Ectodermal cell (in vitro differentiated cells): ENCODE data around the gene FOXK2.

Experiments
- H3K27ac ChIP-seq: 2 replicates; pipeline ENCODE4 v1.7.0; 2013; ENCODE audit warnings: mild to moderate bottlenecking, low read depth, low read length; ENCODE audit not compliant: insufficient read depth, poor library complexity, severe bottlenecking
- H3K27me3 ChIP-seq: 2 replicates; pipeline ENCODE4 v1.7.0; 2013; ENCODE audit warnings: mild to moderate bottlenecking, low read length; ENCODE audit not compliant: insufficient read depth, control insufficient read depth, poor library complexity, severe bottlenecking
- H3K36me3 ChIP-seq: one replicate; pipeline ENCODE4 v1.7.0; 2013; ENCODE audit warnings: low read length; ENCODE audit not compliant: control insufficient read depth, insufficient read depth
- H3K4me1 ChIP-seq: one replicate; pipeline ENCODE4 v1.7.0; 2013; ENCODE audit warnings: low read length; ENCODE audit not compliant: control insufficient read depth, insufficient read depth
- H3K4me3 ChIP-seq: 2 replicates; pipeline ENCODE4 v1.7.0; 2013; ENCODE audit warnings: low read depth, low read length, control low read depth; ENCODE audit not compliant: insufficient read depth
- H3K9me3 ChIP-seq: 2 replicates; pipeline ENCODE4 v1.7.0; 2013; ENCODE audit warnings: mild to moderate bottlenecking, low read length, moderate library complexity; ENCODE audit not compliant: control insufficient read depth
- WGBS, 2 experiments: methylation state at CpG; one replicate each; pipeline ENCODE4 v1.1.7; 2013; ENCODE audit warnings: missing lambda C conversion rate in 2 of 2; 5-methylcytosine and 5-hydroxymethylcytosine counted together

Gene FOXK2

GRCh38 chr17:82486231-82487094, 33.1 kb upstream of the FOXK2 start:
- Histone ChIP-seq H3K27ac (no peak overlapping the region), H3K4me1 (no peaks in the 10 kb centered on the region), H3K4me3 (no peak overlapping the region), H3K9me3 (no peaks in the 10 kb centered on the region), H3K36me3 (peaks cover 60% of the 10 kb centered on the region), H3K27me3 (no peaks in the 10 kb centered on the region)
- WGBS, 2 experiments = 93 to 95% methylated on average over 13 of the region's 13 CpGs

DNA sequence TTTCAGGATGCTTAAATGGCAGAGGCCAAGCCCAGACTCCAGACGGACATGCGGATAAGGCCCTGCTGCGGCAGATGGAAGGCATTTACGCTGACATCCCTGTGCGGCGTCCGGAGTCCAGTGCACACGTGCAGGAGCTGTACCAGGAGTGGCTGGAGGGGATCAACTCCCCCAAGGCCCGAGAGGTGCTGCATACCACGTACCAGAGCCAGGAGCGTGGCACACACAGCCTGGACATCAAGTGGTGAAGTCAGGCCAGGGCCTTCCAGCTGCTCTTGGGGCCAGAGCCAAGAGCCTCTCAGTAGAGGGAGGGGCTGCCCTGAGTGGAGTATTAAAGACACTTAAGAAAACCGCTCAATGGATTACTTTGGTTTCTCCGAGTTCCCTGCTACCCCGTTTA, 31.6 kb upstream of the FOXK2 start:
- Histone ChIP-seq H3K27me3 (no peaks in the 10 kb centered on the region), H3K4me1 (no peaks in the 10 kb centered on the region), H3K27ac (no peak overlapping the region), H3K9me3 (no peaks in the 10 kb centered on the region), H3K36me3 (peaks cover 47% of the 10 kb centered on the region), H3K4me3 (no peak overlapping the region)
- 98% methylated on average over 14 of the region's 14 CpGs for WGBS, 2 experiments

- H3K9me3 ChIP-seq = no peaks in the 10 kb centered on the region
- WGBS, 2 experiments = 90% methylated on average over 8 of the region's 8 CpGs
- H3K27ac ChIP-seq = no peak overlapping the region
- H3K4me1 ChIP-seq = peaks cover 2% of the 10 kb centered on the region
- no peaks in the 10 kb centered on the region for H3K27me3 ChIP-seq
- H3K4me3 ChIP-seq = no peak overlapping the region
- peaks cover 34% of the 10 kb centered on the region for H3K36me3 ChIP-seq
Observed at GRCh38 chr17:82489117-82489516, 30.4 kb upstream of the FOXK2 start.

GRCh38 chr17:82489851-82490511, 29.6 kb upstream of the FOXK2 start:
- H3K27me3 ChIP-seq = no peaks in the 10 kb centered on the region
- peaks cover 26% of the 10 kb centered on the region for H3K36me3 ChIP-seq
- H3K9me3 ChIP-seq = no peaks in the 10 kb centered on the region
- H3K27ac ChIP-seq = no peak overlapping the region
- WGBS, 2 experiments = 93 to 94% methylated on average over 21 of the region's 21 CpGs
- no peak overlapping the region for H3K4me3 ChIP-seq
- peaks cover 6% of the 10 kb centered on the region for H3K4me1 ChIP-seq

DNA sequence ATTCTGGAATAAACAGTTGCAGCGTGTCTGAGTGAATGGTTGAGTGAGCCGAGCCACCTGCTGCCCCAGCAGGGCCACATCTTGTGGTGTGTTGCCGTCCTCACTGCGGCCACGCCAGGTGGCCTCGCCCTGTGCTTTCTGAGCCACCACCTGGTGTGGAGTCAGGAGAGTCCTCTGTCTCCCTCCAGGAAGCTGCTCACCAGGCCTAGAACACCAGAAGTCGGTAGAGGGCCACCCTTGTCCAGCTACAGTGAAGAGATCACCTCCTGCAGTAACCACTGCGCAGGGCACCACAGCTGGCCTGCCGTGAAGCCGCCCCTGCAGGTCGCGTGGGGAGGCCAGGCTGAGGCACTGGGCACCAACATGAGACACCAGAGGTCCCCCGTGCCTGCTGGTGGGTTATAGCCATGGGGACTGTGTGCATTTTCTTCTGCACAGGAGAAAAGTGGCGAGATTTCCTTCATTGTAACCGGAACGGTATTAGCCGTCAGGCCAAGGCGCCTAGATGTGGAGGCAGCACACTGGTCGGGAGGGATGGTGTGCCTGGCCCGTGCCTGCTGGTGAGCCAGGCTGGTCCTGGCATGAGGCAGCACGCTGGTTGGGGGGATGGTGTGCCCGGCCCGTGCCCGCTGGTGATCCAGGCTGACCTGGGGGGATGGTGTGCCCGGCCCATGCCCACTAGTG, 28.9 kb upstream of the FOXK2 start:
- H3K9me3 ChIP-seq = no peaks in the 10 kb centered on the region
- H3K4me3 ChIP-seq = no peak overlapping the region
- peaks cover under 1% of the 10 kb centered on the region for H3K27me3 ChIP-seq
- H3K27ac ChIP-seq = no peak overlapping the region
- peaks cover 20% of the 10 kb centered on the region for H3K36me3 ChIP-seq
- WGBS, 2 experiments = 93 to 95% methylated on average over 25 of the region's 25 CpGs
- H3K4me1 ChIP-seq = peaks cover 6% of the 10 kb centered on the region

DNA sequence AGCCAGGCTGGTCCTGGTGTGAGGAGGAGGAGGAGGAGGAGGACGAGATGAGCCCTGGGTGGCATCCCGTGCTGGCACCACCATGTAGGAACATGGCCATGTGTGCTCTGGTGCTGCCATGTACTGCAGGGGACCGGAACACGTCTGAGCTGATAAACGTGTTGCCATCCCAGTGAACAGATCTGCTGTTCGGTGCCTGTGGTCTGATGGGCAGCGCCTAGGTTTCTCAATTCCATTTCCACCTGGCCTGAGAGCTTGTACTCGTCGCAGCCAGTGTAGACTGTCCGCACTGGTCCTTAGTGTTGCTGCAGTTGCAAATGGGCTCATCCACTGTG, 28.4 kb upstream of the FOXK2 start:
- Histone ChIP-seq H3K4me1 (peaks cover 6% of the 10 kb centered on the region), H3K36me3 (peaks cover 16% of the 10 kb centered on the region), H3K27me3 (peaks cover 6% of the 10 kb centered on the region), H3K9me3 (no peaks in the 10 kb centered on the region), H3K27ac (no peak overlapping the region), H3K4me3 (no peak overlapping the region)
- WGBS, 2 experiments = 95 to 96% methylated on average over 10 of the region's 10 CpGs

DNA sequence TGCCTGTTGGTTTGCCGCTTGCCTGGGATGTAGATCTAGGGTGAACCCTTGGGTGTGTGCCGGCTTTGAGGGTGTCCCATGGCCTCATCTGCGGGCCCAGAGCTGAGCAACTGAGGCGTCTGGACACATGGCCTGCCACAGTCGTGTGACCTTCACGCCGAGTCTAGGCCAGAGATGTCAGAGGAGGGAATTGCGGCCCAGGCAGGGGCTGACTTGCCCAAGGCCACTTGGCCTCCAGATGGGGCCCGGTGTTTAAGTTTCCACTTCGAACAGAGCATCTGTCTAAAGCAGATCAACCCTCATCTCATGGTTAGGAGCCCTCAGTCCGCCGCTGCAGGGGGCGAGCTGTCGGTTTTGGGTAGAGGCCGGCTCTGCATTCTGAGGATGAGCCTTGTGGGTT, 28.0 kb upstream of the FOXK2 start:
- H3K36me3 ChIP-seq = peaks cover 13% of the 10 kb centered on the region
- peaks cover 10% of the 10 kb centered on the region for H3K27me3 ChIP-seq
- 91 to 92% methylated on average over 15 of the region's 15 CpGs for WGBS, 2 experiments

GRCh38 chr17:82492643-82493225, 26.8 kb upstream of the FOXK2 start:
- peaks cover 18% of the 10 kb centered on the region for H3K27me3 ChIP-seq
- H3K4me1 ChIP-seq = peaks cover 6% of the 10 kb centered on the region
- WGBS, 2 experiments = 94 to 95% methylated on average over 13 of the region's 13 CpGs
- H3K4me3 ChIP-seq = no peak overlapping the region
- H3K9me3 ChIP-seq = no peaks in the 10 kb centered on the region
- peaks cover 8% of the 10 kb centered on the region for H3K36me3 ChIP-seq
- no peak overlapping the region for H3K27ac ChIP-seq

More for the DNA sequence above, 28.0 kb upstream of the FOXK2 start:
- Histone ChIP-seq H3K4me3 (no peak overlapping the region), H3K4me1 (peaks cover 6% of the 10 kb centered on the region), H3K9me3 (no peaks in the 10 kb centered on the region), H3K27ac (no peak overlapping the region)

DNA sequence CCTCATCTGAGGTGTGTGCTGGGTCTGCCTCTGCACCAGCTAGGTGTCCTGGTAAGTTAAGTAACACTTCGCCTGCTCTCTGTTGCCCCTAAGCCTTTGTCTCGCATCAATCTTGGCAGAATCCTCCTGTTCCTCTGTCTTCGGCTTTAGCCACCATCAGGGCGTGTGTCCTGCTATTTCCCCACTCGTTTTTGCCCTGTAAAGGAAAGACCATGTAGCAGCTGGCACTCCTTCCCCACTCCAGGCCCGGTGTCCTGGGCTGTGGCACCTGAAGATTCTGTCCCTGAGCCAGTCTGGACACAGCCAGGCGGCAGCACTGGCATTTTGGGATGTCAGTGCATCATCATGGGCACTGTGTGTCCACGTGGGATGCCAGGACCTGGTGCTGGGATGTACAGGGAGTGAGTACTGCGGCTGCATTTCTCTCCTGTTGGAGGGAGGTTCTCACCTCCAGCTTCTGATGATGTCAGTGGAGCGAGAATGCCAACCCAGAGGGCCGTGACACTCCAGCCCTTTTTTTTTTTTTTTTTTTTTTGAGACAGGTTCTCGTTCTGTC, 26.2 kb upstream of the FOXK2 start:
- peaks cover 5% of the 10 kb centered on the region for H3K36me3 ChIP-seq
- H3K4me3 ChIP-seq = no peak overlapping the region
- 92 to 93% methylated on average over 12 of the region's 12 CpGs for WGBS, 2 experiments
- H3K27ac ChIP-seq = no peak overlapping the region
- H3K27me3 ChIP-seq = peaks cover 24% of the 10 kb centered on the region
- H3K4me1 ChIP-seq = peaks cover 6% of the 10 kb centered on the region
- H3K9me3 ChIP-seq = no peaks in the 10 kb centered on the region
